ENCODE data around the gene GATAD2B. TPM values are rescaled to one million over a fixed set of nuclear protein-coding genes. Genes with fewer than 3 reads are reported as not detected.

Gene GATAD2B
- total RNA-seq, 1 experiment from 2014 or later, result 5.0 TPM

GRCh38 chr1:153805042-153805745 is 117.6 kb downstream of the GATAD2B start:
- in situ Hi-C loops (cut with HindIII; ENCODE audit: low sequenced_read_pairs), result loop anchor here (25.0 kb wide), 1 partner anchor 132 kb away; the partner anchor contains the start of gene DENND4B
- no peak for DNase-seq (ENCODE audit: low spot score)

GRCh38 chr1:153804112-153804511 is 118.7 kb downstream of the GATAD2B start:
- in situ Hi-C loops (cut with HindIII; ENCODE audit: low sequenced_read_pairs), result loop anchor here (25.0 kb wide), 1 partner anchor 133 kb away; the partner anchor contains the start of gene DENND4B
- DNase-seq (ENCODE audit: low spot score), result no peak

DNA sequence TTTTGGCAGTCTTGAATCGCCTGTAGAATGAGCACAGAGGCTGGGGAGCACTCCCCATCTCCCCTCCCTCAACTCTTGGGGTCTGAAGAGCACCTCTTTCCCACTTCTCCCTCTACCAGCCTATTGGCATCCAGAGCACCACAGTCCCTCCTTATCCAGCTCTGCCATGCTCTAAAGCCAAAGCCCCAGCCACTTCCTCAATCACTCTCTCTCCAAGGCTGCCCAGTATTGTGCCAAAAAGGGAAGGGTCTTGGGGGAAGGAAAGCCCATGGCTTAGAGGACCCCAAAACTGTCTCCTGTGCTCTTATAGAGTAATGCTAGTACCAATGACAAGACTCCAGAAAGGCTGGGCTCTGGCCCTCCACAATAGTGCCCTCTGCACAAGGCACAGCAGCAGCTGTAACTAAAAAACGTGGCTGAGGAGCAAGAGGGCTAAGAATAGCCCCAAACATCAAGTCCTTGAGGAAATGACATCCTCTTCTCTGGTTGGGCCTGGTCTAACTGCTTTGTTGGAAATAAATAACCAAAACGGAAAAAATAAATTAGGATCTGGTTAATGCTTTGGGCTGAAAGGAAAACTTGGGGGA is 119.2 kb downstream of the GATAD2B start:
- DNase-seq (ENCODE audit: low spot score), result no peak
- in situ Hi-C loops (cut with HindIII; ENCODE audit: low sequenced_read_pairs), result loop anchor here (25.0 kb wide), 1 partner anchor 134 kb away; the partner anchor contains the start of gene DENND4B

DNA sequence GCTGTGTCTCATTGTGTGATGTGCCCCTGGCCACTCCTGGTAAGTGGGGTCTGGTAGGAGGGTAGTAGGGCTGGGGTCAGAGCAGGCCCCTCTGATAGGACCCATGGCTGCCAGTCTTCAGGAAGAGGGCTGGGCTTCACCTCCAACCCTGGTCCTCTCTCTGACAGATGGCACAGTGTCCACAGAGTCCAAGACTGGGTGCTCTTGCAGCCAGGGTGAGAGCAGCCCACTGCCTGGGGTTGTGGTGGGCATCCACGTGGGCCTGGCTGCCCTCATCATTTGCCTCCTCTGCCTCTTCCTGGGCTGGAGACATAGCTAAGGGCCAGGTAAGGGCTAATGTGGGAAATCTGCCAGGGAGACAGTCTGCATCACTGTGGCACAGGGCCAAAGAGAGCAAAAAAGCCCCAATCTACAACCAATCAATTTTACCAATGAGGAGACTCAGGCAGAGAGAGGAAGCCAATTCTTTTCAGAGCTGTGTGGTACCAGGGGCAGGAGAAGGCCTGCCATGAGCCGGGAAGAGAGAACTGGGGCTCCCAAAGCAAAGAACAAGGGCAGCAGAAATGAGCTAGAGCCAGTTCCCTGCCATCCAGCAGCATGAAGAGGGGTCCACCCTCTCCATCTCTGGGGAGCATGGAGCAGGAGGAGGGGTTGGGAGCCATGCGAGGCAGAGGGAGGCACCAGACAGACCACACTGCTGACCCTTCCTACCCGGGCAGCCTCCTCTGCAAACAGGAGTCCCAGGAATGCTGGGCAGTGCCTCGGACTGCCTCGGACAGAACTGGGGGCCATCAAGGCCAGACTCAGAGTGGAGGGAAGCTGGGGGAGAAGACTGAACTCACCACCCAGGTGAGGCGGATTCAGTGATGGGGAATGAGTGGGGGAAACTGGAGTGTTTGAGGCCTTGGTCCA is 120.7 kb downstream of the GATAD2B start:
- in situ Hi-C loops (cut with HindIII; ENCODE audit: low sequenced_read_pairs), result loop anchor here (25.0 kb wide), 1 partner anchor 135 kb away; the partner anchor contains the start of gene DENND4B
- peak; percentile 75 for DNase-seq (ENCODE audit: low spot score)

DNA sequence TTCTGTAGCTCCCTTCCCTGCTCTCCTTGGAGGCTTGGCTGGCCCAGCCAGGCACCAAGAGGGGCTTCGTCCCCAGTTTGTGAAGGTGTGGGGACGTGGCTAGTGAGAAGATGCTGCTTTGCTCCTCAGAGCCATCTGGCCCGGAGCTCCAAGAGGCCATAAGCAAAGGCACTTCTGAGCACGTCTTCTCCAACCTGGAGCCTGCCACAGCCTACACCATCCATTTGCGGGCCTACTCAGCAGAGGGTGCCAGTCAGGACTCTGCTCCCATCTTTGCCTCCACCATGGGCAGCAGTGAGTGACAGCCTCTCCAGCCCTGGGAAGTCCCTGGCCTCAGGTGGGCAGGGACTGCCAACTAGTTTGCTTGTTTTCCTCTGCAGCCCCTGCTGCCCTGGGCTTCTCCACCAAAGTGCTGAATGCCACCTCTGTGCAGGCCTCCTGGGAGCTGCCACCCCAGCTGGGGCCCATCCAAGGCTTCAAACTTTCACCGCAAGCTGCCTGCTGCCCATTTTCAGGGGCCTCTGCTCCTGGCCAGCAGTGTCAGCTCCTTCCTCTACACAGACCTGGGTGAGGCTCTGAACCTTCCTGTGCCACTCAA is 121.6 kb downstream of the GATAD2B start:
- in situ Hi-C loops (cut with HindIII; ENCODE audit: low sequenced_read_pairs), result loop anchor here (25.0 kb wide), 1 partner anchor 136 kb away; the partner anchor contains the start of gene DENND4B

GRCh38 chr1:153800516-153800915 is 122.3 kb downstream of the GATAD2B start:
- in situ Hi-C loops (cut with HindIII; ENCODE audit: low sequenced_read_pairs), result loop anchor here (25.0 kb wide), 1 partner anchor 137 kb away; the partner anchor contains the start of gene DENND4B
- DNase-seq (ENCODE audit: low spot score), result no peak

More for the DNA sequence above, 121.6 kb downstream of the GATAD2B start:
- DNase-seq (ENCODE audit: low spot score), result no peak

DNA sequence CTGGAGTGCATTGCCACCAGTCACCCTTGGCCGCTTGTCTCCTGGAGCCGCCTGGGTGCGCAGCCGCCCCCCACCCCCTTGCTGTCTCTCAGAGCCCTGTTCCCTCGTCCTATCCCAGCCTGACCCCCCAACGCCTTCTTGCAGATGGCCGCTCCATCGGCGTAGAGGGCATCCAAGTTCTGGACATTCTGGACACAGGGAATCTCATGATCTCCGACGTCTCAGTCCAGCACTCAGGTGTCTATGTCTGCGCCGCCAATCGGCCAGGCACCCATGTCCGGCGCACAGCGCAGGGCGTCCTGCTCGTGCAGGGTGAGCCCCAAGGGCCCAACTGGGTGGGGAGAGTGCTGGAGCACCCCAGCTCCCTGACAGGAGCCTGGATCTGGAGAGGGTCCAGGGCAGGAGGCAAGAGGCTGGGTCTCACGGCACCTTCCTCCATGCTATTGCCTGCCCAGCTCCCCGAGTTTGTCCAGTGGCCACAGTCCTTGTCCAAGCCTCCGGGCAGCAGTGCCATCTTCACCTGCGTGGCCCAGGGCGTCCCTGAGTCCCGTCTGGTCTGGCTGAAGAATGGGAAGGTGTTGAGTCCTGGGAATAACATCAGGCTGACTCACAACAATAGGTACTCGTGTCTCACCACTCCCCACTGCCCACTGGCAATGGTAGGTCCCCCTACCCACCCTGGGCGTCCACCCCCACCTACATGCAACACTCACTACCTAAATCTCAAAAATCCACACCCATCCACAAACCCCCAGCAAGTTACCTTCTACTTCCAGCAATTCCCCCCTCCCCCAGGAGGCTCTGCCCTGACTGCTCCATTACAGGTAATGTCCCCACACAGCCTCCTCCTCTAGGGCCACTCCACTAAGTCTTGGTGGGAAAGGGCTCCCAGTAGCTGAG is 123.0 kb downstream of the GATAD2B start:
- in situ Hi-C loops (cut with HindIII; ENCODE audit: low sequenced_read_pairs), result loop anchor here (25.0 kb wide), 1 partner anchor 137 kb away; the partner anchor contains the start of gene DENND4B
- DNase-seq (ENCODE audit: low spot score), result no peak

DNA sequence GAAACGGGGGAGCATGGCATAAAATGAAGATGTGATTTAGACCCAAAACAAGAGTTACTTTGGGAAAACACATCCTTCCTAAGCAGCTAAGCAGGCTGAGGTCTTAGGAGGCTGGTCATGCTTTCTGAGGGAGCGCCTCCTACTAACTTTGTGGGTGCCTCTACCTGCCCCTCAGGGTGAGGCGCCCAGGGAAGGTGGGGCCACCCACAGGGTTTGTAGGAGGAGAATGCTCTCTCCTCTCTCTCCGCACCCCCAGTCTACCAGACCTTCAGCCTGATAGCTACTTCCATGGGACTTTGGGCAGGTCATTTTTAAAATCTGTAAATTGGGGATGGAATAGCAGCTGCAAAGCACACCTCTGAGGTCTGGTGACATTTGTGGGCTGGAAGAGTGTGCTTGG is 123.8 kb downstream of the GATAD2B start:
- in situ Hi-C loops (cut with HindIII; ENCODE audit: low sequenced_read_pairs), result no loop called here
- no peak for DNase-seq (ENCODE audit: low spot score)

GRCh38 chr1:153798468-153798780 is 124.3 kb downstream of the GATAD2B start:
- in situ Hi-C loops (cut with HindIII; ENCODE audit: low sequenced_read_pairs), result no loop called here
- DNase-seq (ENCODE audit: low spot score), result no peak

DNA sequence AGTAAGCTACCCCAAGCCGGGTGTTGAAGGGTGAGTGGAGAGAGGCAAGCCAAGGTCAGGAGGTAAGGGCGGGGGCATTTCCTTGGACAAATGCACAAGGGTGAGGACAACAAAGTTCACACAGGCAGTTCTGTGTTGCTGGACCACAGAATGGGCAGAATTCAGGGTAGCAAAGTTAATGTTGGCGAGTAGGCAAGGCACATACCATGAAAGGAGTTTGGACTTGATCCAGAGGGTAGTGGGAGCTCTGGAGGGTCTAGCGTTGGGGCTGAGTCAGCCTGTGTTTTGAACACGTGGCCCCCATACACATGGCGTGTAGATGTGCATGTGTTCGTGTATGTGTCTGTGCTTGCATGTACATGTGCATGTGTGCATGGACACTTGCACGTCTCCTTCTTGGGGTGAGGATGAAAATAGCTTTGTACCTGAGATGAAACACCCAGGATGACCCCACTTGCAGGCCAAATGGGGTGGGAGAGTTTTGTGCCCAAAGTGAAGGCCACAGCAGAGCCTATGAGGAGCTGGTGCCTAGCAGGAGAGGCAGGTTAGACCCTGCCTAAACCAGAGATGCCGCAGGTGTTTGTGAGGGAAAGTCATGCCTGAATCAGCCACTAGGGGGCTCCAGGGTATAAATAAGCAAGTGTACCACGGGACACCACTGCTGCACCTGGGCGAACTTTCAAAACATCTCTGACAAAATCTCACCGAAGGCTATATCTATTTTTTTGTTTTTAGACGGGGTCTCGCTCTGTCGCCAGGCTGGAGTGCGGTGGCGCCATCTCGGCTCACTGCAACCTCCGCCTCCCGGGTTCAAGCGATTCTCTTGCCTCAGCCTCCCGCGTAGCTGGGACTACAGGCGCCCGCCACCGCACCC is 125.7 kb downstream of the GATAD2B start:
- in situ Hi-C loops (cut with HindIII; ENCODE audit: low sequenced_read_pairs), result no loop called here
- peak; percentile 77 for DNase-seq (ENCODE audit: low spot score)

- in situ Hi-C loops (cut with HindIII; ENCODE audit: low sequenced_read_pairs), result no loop called here
- no peak for DNase-seq (ENCODE audit: low spot score)
Observed at GRCh38 chr1:153795934-153796785, 126.6 kb downstream of the GATAD2B start.

DNA sequence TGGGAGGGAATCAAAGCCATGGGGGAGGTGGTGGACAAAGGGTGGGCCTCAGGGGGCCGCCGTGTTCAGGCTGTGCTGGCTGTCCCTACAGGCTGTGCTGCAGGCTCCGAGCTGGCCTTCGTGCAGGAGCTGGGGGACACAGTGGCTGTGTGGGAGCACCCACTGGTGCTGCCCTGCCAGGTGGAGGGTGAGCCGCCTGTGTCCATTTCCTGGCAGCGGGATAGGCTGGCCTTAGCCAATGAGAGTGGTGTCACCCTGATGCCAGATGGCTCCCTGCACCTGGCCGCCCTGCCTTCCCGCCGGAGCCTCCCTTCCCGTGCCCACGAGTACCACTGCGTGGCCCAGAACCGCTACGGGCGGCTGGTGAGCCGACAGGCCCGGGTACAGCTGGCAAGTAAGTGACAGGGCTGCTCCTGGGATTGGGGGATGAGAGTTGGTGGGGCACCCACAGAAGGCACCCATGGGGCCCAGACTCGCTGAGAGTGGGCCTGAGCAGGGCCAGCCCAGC is 127.4 kb downstream of the GATAD2B start:
- in situ Hi-C loops (cut with HindIII; ENCODE audit: low sequenced_read_pairs), result no loop called here
- DNase-seq (ENCODE audit: low spot score), result peak; percentile 82

GRCh38 chr1:153794624-153795329 is 128.0 kb downstream of the GATAD2B start:
- in situ Hi-C loops (cut with HindIII; ENCODE audit: low sequenced_read_pairs), result no loop called here
- no peak for DNase-seq (ENCODE audit: low spot score)

DNA sequence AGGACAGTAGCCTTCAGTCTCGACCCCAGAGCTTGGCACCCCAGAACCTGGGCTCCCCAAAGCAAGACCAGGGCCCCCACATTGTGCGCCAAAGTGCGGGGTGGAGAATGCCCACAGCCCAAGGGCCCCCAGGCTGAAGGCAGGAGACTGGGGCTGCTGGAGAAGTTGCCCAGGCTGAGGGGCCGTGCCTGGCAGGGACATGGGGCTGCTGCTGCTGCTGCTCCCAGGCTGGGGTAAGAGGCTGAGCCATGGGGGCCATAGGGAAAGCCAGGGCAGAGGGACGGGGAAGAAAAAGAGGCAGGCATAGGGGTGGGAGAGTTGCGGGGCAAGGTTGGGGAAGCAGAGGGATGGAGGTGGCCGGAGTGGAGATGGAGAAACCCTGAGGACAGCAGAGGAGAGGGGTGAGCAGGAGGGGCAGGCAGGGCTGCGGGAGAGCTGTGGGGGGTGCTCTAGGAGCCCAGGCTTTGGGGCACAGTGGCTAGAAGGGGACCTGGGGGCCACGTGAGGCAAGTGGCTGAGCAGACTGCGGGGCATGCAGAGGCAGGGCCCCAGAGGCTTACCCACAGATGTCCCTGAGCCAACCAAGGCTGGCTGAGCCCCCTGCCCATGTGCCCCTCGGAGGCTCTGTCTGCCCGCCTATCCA is 128.7 kb downstream of the GATAD2B start:
- DNase-seq (ENCODE audit: low spot score), result no peak
- in situ Hi-C loops (cut with HindIII; ENCODE audit: low sequenced_read_pairs), result no loop called here

GRCh38 chr1:153793261-153793972 is 129.4 kb downstream of the GATAD2B start:
- in situ Hi-C loops (cut with HindIII; ENCODE audit: low sequenced_read_pairs), result no loop called here
- DNase-seq (ENCODE audit: low spot score), result no peak

All from G401 (cell line).